ENCODE data around the gene COQ7.

COQ7 gene

DNA sequence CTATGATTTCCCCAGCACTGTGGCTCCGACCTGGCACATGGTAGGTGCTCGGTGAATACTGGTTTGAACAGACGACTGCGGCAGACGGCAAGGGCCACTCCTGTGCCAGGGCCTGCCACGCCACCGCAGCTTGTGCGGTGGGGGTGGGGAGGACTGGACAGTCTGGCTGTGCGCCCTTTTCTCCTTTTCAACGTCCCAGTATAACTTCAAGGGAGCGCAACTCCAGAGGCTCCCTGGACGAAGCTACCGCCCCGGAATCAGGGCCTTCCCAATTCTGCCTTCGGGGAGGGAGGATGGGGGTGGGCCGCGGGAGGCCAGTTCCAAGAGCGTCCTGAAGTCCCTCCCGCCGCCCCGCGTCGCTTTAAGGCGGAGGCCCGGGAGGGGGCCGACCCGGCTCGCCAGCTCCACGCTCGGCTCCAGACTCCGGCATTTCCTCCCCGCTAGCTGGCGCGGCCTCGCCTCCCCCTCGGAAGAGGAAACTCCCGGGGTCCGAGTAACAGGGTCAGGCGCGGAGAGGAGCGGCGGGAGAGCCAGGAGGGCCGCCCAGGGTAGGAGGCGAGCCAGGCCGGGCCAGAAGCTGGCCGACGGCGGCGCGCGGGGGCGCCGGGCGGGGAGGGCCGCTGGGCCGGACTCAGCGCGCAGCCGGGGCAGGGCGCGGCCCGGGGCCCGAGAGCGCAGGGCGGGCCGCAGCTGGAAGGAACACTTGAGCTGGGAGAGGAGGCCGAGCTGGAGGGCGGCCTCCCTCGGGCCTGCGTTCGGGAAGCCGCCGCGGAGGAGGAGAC is 46.4 kb downstream of the COQ7 start, which contains the start of gene ITPRIPL2:
Gene ITPRIPL2, plus strand, starts transcription at position 388 of the 782 bp plus-strand sequence. CDS start 498 bp downstream, outside the sequence.
- peak; percentile 53 for DNase-seq (ENCODE audit: low read depth)

DNA sequence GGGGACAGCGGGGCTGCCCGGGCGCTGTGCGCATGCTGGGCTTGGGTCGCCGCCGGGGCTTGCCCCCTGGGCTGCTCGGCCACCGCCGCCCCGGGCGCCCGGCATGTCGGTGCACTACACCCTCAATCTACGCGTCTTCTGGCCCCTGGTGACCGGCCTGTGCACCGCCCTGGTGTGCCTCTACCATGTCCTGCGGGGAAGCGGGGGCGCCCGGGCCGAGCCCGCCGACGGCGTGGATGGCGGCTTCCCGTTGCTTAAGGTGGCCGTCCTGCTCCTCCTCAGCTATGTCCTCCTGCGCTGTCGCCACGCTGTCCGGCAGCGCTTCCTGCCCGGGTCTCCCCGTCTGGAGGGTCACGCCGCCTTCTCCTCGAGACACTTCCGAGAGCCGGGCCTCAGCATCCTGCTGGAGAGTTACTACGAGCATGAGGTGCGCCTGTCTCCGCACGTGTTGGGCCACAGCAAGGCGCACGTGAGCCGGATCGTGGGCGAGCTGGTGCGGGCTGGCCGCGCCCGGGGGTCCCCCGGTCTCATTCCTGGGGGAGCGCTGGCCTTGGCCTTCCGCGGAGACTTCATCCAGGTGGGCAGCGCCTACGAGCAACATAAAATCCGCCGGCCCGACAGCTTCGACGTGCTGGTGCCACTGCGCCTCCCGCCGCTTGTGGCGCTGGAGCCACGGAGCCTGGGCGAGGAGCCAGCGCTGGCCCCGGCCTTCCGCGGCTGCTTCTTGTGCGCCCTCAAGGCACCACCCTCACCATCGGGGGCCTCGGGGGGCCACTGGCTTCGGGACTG is 47.1 kb downstream of the COQ7 start:
- DNase-seq (ENCODE audit: low read depth) = no peak

DNA sequence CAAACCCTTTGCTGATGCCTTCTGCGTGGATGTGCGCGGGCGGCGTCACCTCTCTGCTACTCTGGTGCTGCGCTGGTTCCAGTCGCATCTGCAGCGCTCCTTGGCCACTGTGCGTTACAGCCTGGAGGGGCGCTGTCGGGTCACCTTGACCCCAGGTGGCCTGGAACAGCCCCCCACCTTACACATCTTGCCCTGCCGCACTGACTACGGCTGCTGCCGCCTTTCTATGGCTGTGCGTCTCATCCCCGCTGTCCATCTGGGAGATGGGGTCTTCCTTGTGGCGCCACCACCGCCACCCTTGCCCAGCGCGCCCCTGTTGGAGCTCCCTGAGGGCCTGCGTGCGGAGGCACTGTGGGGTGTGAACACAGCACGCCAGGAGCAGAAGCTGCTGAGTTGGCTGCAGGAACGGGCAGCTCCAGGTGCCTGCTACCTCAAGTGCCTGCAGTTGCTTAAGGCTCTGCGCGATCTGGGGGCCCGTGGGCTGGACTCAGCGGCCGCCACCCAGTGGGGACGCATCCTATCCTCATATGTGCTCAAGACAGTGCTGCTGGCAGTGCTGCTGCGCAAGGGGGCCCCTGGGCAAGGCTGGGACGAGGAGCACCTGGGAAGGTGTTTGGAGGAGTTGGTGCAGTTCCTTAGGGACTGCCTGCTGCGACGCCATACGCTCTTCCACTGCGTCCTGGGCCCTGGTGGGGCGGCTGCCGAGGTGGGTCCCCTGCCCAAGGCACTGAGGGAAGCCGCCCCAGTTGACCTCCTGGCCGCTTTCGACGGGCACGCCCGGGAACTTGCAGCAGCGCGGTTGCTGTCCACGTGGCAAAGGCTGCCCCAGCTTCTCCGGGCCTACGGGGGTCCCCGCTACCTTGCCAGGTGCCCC is 48.0 kb downstream of the COQ7 start:
- DNase-seq (ENCODE audit: low read depth) = no peak

DNA sequence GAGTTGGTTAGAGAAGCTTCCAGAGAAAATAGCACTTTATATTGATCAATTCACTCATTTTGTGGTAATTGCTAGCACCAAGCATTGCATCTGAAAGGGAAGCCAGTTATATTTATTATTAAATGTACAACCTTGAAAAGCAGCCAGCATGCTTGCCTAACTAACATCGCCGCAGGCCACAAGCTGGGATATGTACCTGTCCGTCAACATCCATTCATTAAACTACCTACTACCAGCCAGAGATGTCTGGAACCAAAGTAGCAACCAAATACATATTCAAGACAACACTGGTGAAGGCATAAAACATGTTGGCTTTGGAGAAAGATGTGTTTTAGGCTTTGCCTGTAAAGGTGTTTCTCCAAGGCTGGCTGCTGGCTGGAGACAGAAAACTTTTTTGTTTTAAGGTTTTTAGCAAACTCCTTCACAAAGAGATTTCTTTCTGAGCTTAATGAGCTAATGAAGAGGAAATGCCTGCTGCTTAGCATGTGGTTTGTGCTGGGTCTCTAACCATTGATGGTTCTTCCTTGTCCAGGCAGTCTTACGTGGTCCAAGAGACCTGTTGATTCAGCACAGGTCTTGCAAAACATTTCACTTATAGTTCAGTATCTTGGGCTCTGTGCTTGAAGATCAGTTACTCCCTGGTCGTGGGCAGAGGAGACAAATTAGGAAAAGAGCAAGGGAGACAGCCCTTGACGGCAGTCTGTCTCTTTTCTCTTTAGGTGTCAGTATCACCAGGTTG is 49.5 kb downstream of the COQ7 start:
- DNase-seq (ENCODE audit: low read depth) = no peak

DNA sequence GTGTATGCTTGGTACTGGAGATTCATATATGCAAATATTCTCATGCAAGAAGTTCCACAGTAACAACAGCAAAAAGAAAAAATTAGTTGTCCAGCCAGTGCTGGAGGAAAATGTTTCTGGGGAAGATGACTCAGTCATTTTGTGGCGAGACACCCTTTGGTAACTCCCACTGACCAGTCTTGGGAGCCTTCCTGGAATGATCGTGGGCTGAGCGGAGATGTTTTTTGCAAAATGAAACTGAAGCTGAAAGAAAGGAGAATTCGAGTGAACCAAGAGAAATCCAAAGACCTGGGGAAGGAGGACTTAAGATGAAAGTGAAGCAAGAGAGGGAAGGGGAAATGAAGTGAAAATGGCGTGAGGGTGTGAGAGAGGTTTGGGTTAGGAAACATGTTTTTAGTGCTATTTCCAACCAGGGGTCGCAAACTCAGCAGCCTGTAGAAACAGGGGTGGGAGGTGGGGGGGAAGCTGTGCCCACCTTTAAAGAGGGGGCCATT is 51.6 kb downstream of the COQ7 start:
- DNase-seq (ENCODE audit: low read depth) = no peak

DNA sequence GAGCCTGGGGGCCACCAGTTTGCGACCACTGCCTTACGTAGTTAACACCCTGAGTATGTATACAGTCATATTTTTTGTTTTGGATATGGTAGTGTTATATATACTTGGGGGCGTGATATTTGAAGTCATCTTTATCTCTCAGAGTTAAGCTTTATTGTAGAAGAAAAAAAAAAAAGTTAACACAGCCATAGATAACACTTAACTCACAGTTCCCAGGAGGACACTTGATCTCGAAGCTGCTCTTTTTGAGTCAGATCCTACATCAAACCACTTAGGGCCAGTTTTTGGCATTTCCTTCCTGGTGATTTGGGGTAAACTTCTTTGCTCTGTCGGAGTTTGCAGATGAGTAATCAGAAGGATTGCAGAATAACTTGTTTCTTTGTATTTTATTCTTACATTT is 52.1 kb downstream of the COQ7 start:
- no peak for DNase-seq (ENCODE audit: low read depth)

DNA sequence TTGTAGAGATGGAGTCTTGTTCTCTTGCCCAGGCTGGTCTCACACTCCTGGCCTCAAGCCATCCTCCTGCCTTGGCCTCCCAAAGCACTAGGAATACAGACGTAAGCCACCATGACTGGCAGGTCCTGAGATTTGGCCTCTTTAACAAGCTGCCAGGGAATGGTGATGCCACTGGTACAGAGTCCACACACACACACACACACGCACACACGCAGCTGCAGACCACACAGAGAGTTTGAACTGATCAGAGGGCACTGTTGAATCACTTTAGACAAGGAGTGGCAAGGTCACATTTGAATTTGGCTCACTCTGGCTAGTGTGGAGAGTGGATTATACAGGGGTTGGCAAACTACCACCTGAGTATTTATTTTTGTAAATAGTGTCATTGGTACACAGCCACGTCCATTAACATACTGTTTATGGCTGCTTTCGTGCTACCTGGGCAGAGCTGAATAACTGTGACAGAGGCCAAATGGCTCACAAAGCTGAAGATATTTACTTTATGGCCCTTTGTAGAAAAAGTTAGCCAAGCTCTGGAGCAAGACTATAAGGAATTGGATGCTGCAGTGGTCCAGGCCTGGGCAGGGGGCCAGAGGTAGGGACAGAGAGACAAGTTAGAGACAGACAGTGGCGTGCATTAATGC is 56.2 kb downstream of the COQ7 start:
- no peak for DNase-seq (ENCODE audit: low read depth)

DNA sequence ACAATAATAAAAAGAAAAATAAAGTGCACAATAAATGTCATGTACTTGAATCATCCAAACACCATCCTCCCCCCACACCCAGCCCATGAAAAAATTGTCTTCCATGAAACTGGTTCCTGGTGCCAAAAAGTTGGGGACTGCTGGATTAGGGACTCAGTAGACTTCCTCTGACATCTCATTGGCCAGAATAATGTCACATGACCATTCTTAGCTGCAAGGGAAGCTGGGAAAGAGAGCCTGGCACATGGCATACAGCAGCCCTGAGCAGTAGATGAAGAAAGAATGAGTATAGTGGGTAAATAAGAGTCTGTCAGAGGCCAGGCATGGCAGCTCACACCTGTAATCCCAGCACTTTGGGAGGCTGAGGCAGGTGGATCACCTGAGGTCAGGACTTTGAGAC is 58.9 kb downstream of the COQ7 start:
- no peak for DNase-seq (ENCODE audit: low read depth)

DNA sequence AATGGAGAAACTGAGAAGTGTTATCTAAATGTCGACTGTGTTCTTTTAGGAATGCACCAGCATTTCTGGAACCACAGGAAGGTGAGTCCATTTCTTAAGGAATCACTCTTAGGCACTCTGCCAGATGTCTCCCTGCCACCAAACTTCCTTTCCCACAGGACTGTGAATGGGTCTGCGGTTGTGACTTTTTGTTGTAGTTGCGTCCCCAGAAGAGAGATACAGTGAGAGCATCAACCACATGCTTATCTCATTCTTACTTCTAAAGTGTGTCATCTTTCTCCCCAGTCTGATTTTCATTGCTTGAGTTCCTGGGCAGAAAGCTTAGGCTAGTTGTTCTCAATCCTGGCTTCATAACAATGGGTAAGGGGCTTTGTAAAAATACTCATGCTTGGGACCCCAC is 59.8 kb downstream of the COQ7 start:
- DNase-seq (ENCODE audit: low read depth) = no peak

DNA sequence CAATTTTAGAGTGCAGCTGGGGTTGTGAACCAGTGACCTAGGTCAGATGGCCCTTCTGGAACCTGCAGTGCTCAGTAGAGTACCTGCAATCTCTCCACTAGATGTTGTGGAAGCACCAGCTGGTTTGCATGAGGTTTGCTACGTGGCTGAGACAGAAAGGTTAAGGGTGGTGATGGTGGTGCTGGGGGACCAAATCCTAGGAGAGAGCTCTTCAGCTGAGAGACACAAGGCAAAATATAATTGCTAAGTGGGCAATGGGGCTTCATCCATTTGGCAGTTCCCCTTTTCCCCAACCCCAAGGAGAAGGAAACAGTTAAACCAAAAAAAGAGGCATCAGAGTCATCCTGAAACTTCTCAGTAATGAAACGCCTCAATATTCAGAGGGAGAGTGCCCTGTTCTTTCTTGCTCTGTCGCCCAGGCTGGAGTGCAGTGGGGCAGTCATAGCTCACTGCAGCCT is 60.3 kb downstream of the COQ7 start:
- no peak for DNase-seq (ENCODE audit: low read depth)

DNA sequence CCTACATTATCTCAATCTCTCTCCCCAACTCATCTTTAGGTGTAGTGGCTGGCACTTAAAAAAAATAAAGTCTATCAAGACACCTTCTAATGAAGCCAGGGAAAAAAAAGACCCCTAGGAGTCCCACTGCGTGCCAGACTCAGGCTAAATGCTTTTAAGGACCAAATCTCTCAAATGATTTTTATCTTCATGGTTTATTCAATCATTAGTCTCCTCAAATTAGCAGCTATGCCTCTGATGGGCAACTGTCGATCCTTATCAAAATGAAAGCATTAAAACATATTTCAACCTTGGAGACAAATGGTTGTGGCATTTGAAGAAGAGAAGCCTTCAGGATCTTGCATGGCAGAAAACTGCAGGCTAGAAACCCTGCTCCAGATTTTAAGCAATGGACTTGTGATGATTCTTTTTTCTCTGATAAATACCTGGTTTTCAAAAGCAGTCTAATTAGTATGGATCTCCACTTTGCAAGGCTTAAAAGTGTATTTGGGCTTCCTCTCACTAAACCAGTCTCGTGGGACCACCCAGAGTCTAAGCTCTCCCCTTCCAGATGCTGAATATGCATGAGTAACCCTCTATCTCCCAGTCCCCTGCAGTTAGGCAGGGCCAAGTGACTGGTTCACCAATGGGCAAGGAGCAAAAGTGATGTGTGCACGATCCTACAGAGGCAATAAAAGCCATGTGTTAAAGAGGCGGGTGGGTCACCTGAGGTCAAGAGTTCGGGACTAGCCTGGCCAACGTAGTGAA is 61.2 kb downstream of the COQ7 start:
- no peak for DNase-seq (ENCODE audit: low read depth)
